ENCODE measurements around the gene ARHGAP18.

The ARHGAP18 gene

GRCh38 chr6:129740013-129740412, 30.0 kb upstream of the ARHGAP18 start (continued):
- TF ChIP-seq ZNF280C (tag by site-specific recombination; IDR thresholded peaks at IDR 0.05), result no peak
- TF ChIP-seq ZNF350 (tag by site-specific recombination; IDR thresholded peaks at IDR 0.05), result no peak
- TF ChIP-seq ZSCAN16 (tag by site-specific recombination; IDR thresholded peaks at IDR 0.05), result no peak

- Histone ChIP-seq H3K4me3 (ENCODE audit: low read depth, low read length) (no peak overlapping the region), H3K27ac (ENCODE audit: extremely low read depth, low read depth, low read length) (no peak overlapping the region), H3K4me1 (ENCODE audit: control insufficient read depth, insufficient read depth, low read length) (peaks cover 4% of the 10 kb centered on the region; the same call in 1 of the 2 replicates), H3K36me3 (ENCODE audit: control insufficient read depth in 2 of 2, insufficient read depth in 1 of 2, low read length in 2 of 2) (no peaks in the 10 kb centered on the region), H3K9me3 (ENCODE audit: control insufficient read depth, insufficient read depth, low read depth, low read length) (no peaks in the 10 kb centered on the region; the same call in 1 of the 2 replicates)
- CTCF ChIA-PET, result interaction anchor here (1.3 to 2.4 kb wide), 2 partner anchors 39 to 285 kb away, joined by 6 read pairs; no protein-coding TSS in a partner anchor
- TF ChIP-seq FEZF1 (tag by site-specific recombination; IDR thresholded peaks at IDR 0.05) (no peak), ZNF514 (tag by site-specific recombination; IDR thresholded peaks at IDR 0.05) (no peak), ZNF704 (tag by site-specific recombination; IDR thresholded peaks at IDR 0.05) (no peak), ZNF394 (tag by site-specific recombination; IDR thresholded peaks at IDR 0.05; ENCODE audit: borderline replicate concordance) (no peak), YY1 (tag by site-specific recombination; IDR thresholded peaks at IDR 0.05) (no peak), ZNF292 (tag by site-specific recombination; IDR thresholded peaks at IDR 0.05; ENCODE audit: borderline replicate concordance, low read depth) (no peak), INSM2 (tag by site-specific recombination; IDR thresholded peaks at IDR 0.05) (no peak), ZNF366 (tag by site-specific recombination; conservative IDR thresholded peaks at IDR 0.05) (no peak), ZNF837 (tag by site-specific recombination; IDR thresholded peaks at IDR 0.05) (no peak), ZNF692 (tag by site-specific recombination; IDR thresholded peaks at IDR 0.05) (no peak), ZNF571 (tag by site-specific recombination; IDR thresholded peaks at IDR 0.05) (no peak), ZNF558 (tag by site-specific recombination; IDR thresholded peaks at IDR 0.05) (no peak), CTCF (tag by site-specific recombination; IDR thresholded peaks at IDR 0.05) (no peak)
- POLR2A ChIA-PET, result no interaction called here
Observed at GRCh38 chr6:129736105-129736504, 26.1 kb upstream of the ARHGAP18 start.
